ENCODE measurements around the gene GLYATL1.

GRCh38 chr11:58979222-58979621, 39.9 kb downstream of the GLYATL1 start:
- no peak for TF ChIP-seq JUN (IDR thresholded peaks at IDR 0.05; ENCODE audit: low read depth, low read length)
- TF ChIP-seq RAD21 (IDR thresholded peaks at IDR 0.05 in 1 of 2, conservative IDR thresholded peaks at IDR 0.05 in 1 of 2; ENCODE audit: low read depth in 2 of 2, low read length in 2 of 2): no peak
- no peak for TF ChIP-seq CTCF (IDR thresholded peaks at IDR 0.05; ENCODE audit: control extremely low read depth in 1 of 3, insufficient read depth in 1 of 3, low read depth in 1 of 3, low read length in 3 of 3)
- TF ChIP-seq CHD2 (IDR thresholded peaks at IDR 0.05; ENCODE audit: low read length): no peak
- TF ChIP-seq ZNF274 (IDR thresholded peaks at IDR 0.05; ENCODE audit: borderline replicate concordance, extremely low read depth, low read length): no peak
- no peak for TF ChIP-seq BACH1 (IDR thresholded peaks at IDR 0.05; ENCODE audit: low read length)
- no peak for TF ChIP-seq BCL11A (IDR thresholded peaks at IDR 0.05; ENCODE audit: low read depth in 2 of 2, low read length in 2 of 2)
- TF ChIP-seq MAFK (IDR thresholded peaks at IDR 0.05; ENCODE audit: low read depth, low read length): no peak
